GM18505 (cell line): ENCODE measurements around the gene ZNF280D.
"Not testable (repeated sequence)": the region's sequence is repeated elsewhere in the genome, so short reads cannot be mapped to it uniquely, and the experiment has no call there.

Experiments used
- ATAC-seq: cut with Tn5 transposase; IDR thresholded peaks from one replicate; pipeline ENCODE4 v1.9.1; 2021; ENCODE audit not compliant: unreplicated experiment
- POLR2A ChIP-seq: IDR thresholded peaks from 4 replicates; pipeline ENCODE4 v1.6.1; 2011; ENCODE audit warnings: borderline replicate concordance; ENCODE audit not compliant: insufficient read depth, insufficient read length; ENCODE audit errors: extremely low read depth

Gene ZNF280D

GRCh38 chr15:56733136-56734012 is at the start of gene ZNF280D:
Gene ZNF280D (minus strand): TSS chr15:56733509. CDS start chr15:56707109, 26,400 bp downstream.
- ATAC-seq: peak; percentile 82
- TF ChIP-seq POLR2A: peak; percentile 72

GRCh38 chr15:56782306-56782705 is 49.0 kb upstream of the ZNF280D start:
- no peak for TF ChIP-seq POLR2A
- ATAC-seq: no peak

- no peak for TF ChIP-seq POLR2A
- ATAC-seq: no peak
Observed at GRCh38 chr15:56781666-56782065, 48.4 kb upstream of the ZNF280D start.

- not testable (repeated sequence) for ATAC-seq
Observed at GRCh38 chr15:56780102-56780725, 46.9 kb upstream of the ZNF280D start.

GRCh38 chr15:56779449-56779848 is 46.1 kb upstream of the ZNF280D start:
- not testable (repeated sequence) for ATAC-seq

- ATAC-seq: no peak
Observed at GRCh38 chr15:56778761-56779160, 45.5 kb upstream of the ZNF280D start.

GRCh38 chr15:56776839-56777238 is 43.5 kb upstream of the ZNF280D start:
- no peak for ATAC-seq
- TF ChIP-seq POLR2A: no peak

More at GRCh38 chr15:56778761-56779160, 45.5 kb upstream of the ZNF280D start:
- TF ChIP-seq POLR2A: no peak

- ATAC-seq: no peak
- TF ChIP-seq POLR2A: no peak
Observed at GRCh38 chr15:56775641-56776040, 42.3 kb upstream of the ZNF280D start.

- no peak for TF ChIP-seq POLR2A
- no peak for ATAC-seq
Observed at GRCh38 chr15:56774356-56774755, 41.0 kb upstream of the ZNF280D start.

- ATAC-seq: no peak
- TF ChIP-seq POLR2A: no peak
Observed at GRCh38 chr15:56772868-56773639, 39.7 kb upstream of the ZNF280D start.

GRCh38 chr15:56770173-56770572 is 36.9 kb upstream of the ZNF280D start:
- TF ChIP-seq POLR2A: no peak
- no peak for ATAC-seq

GRCh38 chr15:56767315-56767714 is 34.0 kb upstream of the ZNF280D start:
- no peak for ATAC-seq
- no peak for TF ChIP-seq POLR2A

- no peak for TF ChIP-seq POLR2A
- no peak for ATAC-seq
Observed at GRCh38 chr15:56765251-56765650, 31.9 kb upstream of the ZNF280D start.
